Stimulated activated CD8-positive, alpha-beta memory T cell treated with anti-CD3 and anti-CD28 coated beads, Interleukin-4, amount 100 ng/mL, for 48 hours (primary cell): ENCODE results near the gene GDAP2.
"Not testable (repeated sequence)": the region's sequence is repeated elsewhere in the genome, so short reads cannot be mapped to it uniquely, and the experiment has no call there.

Experiments used
- DNase-seq: peaks from one replicate; pipeline ENCODE4 v3.0.0-alpha.2; 2020

The GDAP2 gene, protein sequence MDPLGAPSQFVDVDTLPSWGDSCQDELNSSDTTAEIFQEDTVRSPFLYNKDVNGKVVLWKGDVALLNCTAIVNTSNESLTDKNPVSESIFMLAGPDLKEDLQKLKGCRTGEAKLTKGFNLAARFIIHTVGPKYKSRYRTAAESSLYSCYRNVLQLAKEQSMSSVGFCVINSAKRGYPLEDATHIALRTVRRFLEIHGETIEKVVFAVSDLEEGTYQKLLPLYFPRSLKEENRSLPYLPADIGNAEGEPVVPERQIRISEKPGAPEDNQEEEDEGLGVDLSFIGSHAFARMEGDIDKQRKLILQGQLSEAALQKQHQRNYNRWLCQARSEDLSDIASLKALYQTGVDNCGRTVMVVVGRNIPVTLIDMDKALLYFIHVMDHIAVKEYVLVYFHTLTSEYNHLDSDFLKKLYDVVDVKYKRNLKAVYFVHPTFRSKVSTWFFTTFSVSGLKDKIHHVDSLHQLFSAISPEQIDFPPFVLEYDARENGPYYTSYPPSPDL

DNA sequence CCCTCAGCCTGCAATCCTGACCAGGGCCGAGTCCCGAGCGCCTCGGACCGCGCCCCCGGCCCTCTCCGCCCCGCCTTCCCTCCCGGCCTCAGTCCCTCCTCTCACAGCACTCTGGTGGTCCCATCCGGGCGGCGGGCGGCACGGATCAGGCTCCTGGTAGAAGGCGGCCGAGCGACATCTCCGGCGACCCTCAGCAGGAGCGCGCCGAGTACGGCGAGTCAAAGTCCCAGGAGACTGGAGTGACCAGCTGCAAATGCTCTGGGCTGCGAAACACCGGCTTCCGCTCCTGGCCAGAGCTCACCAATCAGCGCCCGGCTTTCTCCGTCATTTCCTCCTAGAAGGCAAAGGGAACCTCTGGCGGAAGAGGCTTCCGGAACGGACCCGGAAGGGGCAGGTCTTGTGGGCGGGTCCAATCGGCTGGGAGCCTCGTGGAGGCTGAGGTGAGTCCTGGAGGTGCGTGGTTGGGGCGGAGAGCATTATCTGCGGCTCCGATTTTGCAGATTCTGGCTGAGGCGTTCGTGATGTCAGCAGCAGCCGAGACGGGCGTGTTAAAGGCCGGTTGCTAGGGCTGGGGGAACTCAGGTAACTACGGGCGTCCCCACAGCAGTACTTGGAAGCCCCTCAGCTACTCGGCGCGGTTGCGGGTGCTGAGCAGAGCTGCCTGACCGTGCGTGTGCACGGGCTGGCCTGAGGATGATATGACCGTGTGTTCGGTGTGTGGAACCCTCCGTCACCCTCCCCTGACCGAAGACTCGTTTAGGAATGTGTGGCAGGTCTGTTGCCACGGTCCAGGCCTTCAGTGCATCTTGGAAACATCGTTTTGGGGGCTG, at the start of gene GDAP2, which contains the start of gene WDR3:
GDAP2 (minus strand) TSS at position 279 of the 830 bp plus-strand sequence. CDS start 9,264 bp downstream, outside the sequence.
WDR3 (plus strand) TSS at position 397 of the 830 bp plus-strand sequence. CDS start 3,581 bp downstream, outside the sequence.
- DNase-seq: peak; percentile 96

DNA sequence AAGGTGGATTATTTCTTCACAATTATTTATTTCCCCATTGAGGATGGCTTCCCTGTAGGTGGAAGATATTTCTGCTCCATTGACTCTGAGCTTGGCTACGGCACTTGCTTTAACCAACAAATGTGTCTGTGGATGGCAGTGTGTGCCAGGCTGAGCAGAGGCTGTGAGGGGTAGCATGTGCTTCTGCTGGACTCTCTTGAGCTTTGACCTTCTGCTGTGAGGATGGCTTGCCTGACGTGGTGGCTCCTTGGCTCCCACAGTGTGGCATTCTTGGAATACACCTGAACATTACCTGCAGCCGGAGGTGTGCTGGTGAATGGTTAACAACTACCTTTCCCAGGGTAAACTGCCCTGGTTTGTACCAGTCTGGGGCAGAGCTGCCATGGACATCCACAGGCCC, 47.0 kb upstream of the GDAP2 start:
- DNase-seq: no peak

DNA sequence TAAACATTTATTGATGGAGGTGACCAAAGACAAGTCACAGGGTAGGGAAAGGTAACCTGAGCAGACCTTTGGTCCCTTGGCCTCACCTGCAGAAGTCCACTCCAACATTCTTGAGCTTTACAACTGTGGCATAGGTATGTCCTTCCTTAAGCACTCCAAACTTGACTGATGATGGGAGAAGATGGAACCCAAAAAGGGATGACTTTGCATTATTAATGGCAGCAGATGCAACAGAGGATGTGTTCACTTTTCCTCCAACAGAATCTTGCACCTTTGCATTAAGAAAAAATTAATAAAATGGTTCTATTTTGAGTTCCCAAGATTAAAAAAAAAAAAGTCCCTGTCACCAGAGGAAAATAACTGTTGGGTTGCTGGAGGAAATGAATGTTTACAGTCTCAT, 42.4 kb upstream of the GDAP2 start:
- no peak for DNase-seq

DNA sequence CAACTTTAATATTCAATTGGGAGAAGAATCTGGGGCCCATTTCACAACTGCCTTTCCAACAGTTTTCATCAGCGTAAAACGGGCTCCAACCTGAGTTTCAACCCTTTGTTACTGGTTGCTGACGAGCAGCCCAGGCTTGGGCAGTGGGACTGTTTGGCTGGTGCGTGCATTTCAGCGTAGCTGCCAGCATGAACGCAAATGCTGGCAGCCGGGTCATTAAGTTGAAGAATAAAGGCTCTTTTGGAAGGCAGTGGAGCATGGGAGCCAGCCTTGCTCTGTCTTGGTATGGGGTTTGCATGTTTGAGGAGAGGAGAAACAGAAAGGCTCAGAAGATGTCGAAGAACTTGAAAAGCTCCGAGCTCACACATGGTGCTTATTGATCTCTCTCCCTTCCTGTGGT, 40.8 kb upstream of the GDAP2 start:
- DNase-seq: no peak

DNA sequence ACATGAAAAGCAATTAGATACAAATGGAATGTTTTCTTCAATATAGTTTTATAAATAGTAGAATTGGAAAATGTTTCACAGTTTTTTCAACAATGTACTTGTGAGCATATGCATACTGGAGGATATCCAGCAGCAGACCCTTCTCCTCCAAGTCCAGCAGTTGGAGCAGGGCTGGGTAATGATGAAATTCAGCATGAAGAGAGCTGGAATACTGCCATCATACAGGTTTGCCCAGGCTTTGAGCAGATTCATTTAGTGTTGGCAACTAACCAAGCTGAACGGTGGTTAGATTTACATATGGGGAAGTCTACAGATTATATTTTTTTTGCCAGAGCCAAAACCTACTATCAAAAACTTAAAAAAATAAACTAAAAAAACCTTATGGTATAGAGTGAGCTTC, 38.5 kb upstream of the GDAP2 start:
- no peak for DNase-seq

DNA sequence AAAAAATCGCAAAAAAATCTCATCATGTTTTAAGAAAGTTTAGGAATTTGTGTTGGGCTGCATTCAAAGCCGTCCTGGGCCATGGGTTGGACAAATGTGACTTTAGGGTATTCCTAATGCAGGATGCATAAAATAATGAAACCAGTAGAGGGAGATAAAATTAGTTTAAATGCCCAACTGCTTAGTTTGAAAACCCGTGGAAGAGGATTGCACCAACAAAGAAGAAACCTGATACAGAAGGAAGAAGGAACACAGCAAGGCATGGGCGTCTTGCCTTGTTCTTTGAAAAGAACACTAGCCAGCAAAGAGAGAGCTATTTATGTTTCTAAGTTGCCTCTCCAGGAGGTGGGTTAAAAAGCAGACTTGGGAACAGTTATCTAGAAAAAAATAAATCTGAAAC, 38.1 kb upstream of the GDAP2 start:
- DNase-seq: no peak

DNA sequence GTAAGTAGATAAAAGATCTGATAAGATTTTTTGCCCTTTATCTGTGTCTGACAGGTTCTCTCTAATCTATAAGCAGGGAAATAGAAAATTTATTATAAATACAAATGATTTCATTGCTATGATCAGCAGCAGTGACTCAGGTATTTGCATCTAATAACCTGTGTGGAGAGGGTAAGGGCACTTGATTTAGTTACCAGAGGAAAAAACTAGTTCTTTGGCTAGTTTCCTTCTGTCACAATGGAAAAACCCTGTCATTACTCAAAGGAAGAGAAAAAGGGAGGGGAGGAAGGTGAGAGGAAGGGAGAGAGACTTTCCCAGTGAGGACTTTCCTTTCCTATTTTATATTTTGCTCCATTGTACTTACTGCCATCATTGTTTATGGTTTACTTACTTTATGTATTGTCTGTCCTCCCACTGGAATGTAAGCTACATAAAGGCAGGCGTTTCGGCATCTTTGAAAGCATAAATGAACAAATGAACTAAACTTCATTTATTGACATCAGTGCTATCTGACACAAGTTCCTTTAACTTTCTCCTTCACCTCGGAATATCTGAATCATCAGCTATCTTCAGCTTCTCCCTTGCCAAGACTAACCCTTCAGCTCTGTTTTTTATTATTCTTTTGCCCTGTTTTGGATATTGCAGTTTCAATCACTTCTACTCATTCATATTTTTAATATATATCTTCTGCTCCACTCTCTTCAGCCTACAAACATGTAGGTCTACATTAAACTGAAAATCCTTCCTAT, 35.0 kb upstream of the GDAP2 start:
- no peak for DNase-seq

DNA sequence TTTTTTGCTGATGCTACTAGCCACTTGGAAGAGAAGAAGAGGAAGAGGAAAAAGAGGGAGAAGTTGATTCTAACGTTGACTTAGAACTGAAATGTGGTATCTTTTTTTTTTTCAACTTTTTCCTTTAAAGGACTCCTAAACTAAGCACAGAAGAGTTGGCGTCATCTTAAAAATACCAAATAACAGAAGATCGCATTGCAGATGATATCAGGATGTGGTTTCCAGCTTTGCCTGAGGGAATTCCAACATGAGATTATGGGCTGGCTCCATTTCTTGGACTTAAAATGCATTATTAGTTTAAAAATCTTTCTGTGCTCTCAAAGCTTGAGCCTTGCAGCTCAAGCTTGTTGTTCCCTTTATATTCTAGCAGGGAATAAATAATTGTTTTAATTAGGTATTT, 29.9 kb upstream of the GDAP2 start:
- no peak for DNase-seq

DNA sequence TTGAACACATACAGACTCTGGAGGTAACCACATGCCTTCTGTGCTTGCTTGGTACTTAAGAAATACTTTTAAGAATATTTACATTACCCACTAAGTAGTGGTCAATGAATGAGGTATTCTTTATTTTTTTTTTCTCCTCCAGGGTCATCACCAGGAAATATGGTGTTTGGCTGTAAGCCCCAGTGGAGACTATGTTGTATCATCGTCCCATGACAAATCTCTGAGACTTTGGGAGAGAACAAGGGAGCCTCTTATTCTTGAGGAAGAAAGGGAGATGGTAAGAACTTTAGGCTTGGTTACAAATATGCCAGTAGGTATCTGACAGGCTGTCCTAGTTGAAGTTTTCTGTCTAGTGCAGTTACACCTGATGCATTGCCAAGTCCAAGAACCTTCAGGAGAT, 23.0 kb upstream of the GDAP2 start:
- no peak for DNase-seq

DNA sequence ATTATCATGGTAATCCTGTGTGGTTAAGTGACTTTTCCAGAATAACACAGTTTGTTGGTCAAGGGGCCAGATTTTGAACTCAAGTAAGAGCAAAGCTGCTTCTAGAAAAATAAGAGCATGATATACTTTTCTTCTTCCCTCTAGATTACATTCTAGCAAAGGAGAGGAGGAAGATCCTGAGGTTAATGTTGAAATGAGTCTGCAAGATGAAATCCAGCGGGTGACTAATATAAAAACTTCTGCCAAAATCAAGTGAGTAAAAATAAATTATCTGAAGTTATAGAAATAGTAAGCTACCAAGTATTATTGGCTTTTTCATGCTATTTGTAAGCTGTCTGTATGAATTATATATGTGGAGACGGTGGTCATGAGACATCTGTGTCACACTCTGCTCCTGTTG, 12.9 kb upstream of the GDAP2 start:
- DNase-seq: no peak

DNA sequence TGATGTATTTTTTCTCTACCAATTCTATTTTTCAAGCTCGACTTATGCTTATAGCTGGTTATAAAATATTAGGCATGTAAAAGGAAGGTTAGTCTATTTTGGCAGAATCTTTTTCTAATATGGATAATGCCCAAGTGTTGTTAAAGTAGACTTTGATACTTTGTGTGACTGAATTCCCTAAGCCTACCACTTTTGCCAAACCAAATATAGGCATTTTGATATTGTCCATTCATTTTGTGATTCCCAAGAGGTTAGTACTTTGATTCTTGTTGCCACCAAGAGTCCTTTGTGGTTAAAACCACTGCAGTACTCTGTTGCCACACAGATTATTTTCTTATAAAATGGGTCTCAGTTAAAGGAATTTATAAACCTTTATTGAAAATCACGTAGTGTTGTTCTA, 4.3 kb upstream of the GDAP2 start:
- DNase-seq: no peak

DNA sequence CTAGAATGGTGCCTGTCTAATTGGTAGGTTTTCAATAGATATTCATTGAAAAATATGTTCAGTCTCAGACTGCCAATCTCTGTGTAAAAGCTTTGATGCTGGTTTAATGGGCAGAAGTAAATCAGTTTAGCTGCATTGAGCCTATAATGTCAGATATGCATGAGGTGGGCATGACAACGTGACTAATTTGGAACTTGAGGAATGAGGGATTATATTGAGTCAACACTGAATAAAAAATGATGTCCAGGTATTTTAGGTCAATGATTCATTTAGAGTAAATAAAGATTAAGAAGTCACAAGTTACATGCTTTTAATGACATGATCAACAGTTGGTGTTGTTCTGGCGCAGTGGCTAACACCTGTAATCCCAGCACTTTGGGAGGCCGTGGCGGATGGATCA, 3.2 kb upstream of the GDAP2 start:
- no peak for DNase-seq

DNA sequence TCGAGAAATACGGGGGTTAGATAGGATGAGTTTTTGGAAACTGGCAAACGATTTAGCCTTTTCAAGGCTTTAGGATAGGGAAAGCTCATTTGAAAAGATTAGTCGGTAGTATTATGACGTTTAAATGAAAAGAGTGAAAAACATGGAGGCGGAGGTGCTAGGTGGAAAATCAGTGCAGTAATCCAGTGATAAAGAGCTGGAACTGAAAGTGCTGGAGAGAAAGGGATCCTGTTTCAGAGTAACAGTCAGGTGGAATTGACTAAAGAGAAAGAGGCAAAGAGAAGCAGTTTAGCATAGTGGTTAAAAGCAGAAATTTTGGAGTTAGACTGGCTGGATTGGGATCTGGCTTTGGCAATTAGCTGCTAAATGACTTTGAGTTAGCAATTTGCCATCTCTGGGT, 1.1 kb upstream of the GDAP2 start:
- DNase-seq: no peak

DNA sequence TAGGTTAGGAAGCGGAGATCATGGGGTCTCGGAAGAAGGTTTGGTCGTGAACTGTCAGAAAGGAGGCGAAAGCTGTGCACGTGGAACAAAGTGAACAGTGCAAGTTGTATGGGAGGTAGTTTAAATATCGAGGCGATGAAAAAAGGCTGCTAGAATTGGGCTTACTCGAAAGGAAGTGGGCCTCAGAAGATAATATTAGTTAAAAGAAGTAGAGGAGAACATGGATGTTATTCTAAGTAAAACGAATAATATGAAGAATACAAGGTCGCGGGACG, 689 bp upstream of the GDAP2 start:
- no peak for DNase-seq

DNA sequence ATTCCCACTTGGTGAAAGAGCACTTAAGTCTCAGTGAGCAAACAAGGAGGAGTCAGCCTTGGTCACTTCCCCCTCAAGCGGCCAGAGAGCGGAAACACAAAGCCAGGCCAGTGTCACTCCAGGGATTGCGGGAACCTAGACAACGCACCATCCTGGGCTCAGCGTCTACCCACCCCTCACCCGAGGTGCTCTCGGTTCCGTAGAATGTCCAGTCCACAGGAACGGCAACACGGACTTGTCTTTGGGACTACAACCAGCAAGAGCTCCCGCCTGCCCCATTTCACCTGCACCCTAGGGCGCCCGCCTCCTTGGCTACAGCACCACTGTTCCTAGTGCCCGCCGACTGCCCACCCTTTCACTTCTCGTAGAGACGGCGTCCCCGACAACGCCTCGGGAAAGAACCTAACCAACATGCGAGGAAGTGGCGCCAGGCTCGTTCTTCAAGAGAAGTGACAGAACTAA, 509 bp downstream of the GDAP2 start:
- DNase-seq: peak; percentile 59

DNA sequence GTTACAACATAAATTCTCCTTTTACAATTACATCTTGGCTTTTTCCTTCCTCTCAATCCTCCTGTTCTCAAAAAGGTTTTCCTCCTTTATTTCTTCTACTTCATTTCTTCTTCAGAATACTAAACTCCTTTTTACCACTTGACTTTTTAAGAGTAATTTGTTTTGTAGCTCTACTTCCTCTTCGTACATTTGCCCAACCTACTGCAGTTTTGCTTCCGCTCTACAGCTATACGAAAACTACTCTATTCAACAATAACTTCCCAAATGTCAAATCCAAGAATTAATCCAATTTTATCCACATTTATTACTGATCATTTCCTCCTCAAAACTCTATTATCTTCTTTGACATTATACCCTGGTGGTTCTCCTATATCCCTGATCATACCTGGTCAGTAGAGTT, 3.4 kb downstream of the GDAP2 start:
- DNase-seq: no peak

DNA sequence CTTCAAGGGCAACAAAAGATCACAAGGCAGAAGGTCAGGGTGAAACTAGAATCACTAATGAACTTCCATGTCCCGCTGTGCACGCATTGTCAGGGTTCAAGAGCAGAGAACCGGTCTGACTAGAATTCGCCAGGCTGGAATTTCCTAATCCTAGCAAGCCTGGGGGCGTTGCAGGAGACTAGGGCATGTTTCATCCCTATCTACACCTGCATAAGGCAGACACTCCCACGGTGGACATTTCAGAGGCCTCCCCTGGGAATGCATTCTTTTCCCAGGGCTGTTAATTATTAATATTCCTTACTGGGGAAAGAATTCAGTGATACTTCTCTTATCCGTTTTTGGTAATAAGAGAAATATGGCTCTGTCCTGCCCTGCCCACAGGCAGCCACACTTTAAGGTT, 6.7 kb downstream of the GDAP2 start:
- not testable (repeated sequence) for DNase-seq

DNA sequence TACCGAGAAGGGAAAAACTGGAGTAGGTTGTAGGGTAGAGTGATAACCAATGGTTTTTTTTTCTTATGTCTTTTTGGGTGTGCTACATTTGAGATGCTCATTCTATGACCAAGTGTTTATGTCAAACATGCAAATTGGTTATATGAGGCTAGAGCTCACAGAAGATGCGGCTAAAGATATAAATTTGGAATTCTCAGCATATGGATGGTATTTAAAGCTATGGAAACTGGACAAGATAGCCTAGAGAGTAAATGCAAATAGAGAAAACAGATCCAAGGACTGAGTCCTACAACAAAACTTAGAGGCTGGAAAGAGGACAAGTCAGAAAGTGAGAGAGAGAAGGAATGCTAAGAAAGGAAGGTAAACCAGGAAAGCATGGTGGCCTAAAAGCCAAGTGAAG, 7.4 kb downstream of the GDAP2 start:
- no peak for DNase-seq

DNA sequence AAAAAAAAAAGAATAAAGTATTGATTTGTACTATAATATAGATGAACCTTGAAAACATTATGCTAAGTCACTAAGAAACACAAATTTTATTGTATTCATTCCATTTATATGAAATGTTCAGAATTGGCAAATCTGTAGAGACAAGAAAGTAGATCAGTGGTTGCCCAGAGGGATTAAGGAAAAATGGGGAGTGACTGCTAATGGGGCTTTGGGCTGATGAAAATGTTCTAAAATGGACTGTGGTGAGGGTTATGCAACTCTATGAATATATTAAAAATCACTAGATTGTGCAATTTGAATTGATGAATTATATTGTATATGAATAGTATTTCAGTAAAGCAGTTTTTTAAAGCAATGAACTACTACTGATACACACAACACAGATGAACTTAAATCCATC, 10.0 kb downstream of the GDAP2 start:
- no peak for DNase-seq

DNA sequence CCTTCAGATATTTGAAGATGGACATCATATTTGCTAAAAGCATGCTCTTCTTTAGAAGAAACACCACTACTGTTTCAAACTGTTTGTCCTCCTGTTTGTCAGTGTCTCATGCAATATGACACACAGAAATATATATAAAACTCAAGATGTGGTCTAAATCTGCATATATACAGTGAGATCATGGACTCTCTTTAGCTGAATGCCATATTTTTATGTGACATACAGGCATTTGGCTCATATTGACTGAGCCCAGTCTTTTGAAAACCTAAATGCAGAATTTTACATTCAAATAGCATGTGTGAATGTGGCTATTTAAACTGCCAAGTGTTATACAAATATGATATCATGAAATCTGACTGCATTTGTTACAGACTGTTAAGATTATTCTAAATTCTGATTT, 18.4 kb downstream of the GDAP2 start:
- no peak for DNase-seq

DNA sequence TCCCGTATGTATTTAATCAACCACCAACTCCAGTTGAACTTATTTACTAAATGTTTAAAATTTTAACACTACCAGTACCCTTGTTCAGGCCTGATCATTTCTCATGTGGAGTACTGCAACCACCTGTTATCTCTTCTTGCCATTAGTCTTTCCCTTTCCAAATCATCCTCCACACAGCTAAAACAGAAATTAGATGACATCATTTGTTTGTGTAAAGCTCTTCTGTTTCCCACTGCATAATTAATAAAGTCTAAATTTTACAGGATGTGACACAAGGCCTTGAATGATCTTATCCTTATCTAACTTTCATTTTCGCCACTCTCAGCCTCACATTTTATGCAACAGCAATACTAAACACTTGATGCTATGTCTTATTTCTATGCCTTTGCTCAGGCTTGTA, 24.4 kb downstream of the GDAP2 start:
- no peak for DNase-seq

DNA sequence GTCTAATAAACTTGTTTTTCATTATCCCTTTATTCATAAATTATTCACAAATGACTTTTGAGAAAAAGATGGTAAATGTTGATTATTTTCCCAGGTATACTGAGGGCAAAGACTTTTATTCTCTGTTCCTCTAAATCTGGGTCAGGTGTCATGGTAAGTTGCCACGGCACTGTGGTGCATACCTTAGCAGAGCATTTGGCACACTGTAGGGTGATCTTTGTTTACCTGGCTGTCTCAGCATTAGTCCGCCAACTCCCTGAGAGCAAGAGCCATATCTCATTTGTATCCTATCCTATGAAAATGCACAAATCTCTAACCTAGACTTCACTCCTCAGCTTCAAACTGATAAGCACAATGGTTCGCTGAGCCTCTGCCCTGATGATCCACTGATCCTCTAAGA, 24.9 kb downstream of the GDAP2 start:
- no peak for DNase-seq

DNA sequence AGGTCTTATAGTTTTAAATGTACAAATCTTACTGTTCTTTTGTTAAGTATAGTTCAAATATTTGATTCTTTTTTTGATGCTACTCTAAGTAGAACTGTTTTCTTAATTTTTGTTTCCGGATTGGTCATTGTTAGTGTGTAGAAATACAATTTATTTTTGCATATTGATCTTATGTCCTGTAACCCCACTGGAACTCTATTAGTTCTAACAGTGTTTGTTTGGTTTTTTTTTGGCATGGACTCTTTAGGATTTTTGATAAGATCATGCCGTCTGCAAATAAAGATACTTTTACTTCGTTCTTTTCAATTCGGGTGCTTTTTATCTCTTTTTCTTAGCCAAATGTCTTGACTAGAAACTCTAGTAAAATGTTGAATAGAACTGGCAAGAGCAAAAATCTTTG, 26.5 kb downstream of the GDAP2 start:
- DNase-seq: no peak
